Kidney (tissue), 14 donors: Measurements from ENCODE around the gene LIPN. TPM values are rescaled to one million over a fixed set of nuclear protein-coding genes. Genes with fewer than 3 reads are reported as not detected.
A peak's percentile ranks its signal among the peaks of the same experiment; 100 is the strongest.

Experiments used
- DNase-seq, 5 donors: peaks; one replicate each; pipeline ENCODE4 v3.0.0-alpha.2; 2013 to 2020
- FAIRE-seq: peaks from 2 replicates; lab custom pipeline; 2012; peaks lifted over from hg19 to GRCh38; lab: Jason Lieb, UNC
- H3K27ac ChIP-seq, 2 donors: one replicate each; pipeline ENCODE4 v1.7.0; 2013; ENCODE audit warnings: low read depth in 2 of 2, low read length in 2 of 2, inconsistent platforms in 1 of 2
- H3K27me3 ChIP-seq: one replicate; pipeline ENCODE4 v1.7.1; 2013; ENCODE audit warnings: low read length, inconsistent platforms; ENCODE audit not compliant: control insufficient read depth, insufficient read depth
- H3K36me3 ChIP-seq, 3 donors: one replicate each; pipeline versions ENCODE4 v1.7.0 to v1.7.1; 2013; ENCODE audit warnings: low read length in 3 of 3, control low read depth in 1 of 3, inconsistent platforms in 1 of 3; ENCODE audit not compliant: insufficient read depth in 3 of 3, control insufficient read depth in 2 of 3
- H3K4me1 ChIP-seq, 3 donors: one replicate each; pipeline versions ENCODE4 v1.7.0 to v1.7.1; 2013; ENCODE audit warnings: low read length in 3 of 3, inconsistent platforms in 1 of 3, low read depth in 1 of 3; ENCODE audit not compliant: control insufficient read depth in 2 of 3, insufficient read depth in 2 of 3
- H3K4me3 ChIP-seq, 3 donors: one replicate each; pipeline versions ENCODE4 v1.7.0 to v1.8.1; 2013; ENCODE audit warnings: low read length in 3 of 3, control low read depth in 1 of 3, inconsistent platforms in 1 of 3
- H3K9ac ChIP-seq, 3 donors: one replicate each; pipeline versions ENCODE4 v1.7.0 to v1.7.1; 2013; ENCODE audit warnings: low read length in 3 of 3, control low read depth in 1 of 3, inconsistent platforms in 1 of 3
- H3K9me3 ChIP-seq, 3 donors: one replicate each; pipeline versions ENCODE4 v1.7.0 to v1.7.1; 2013; ENCODE audit warnings: low read length in 3 of 3, control low read depth in 1 of 3, inconsistent platforms in 1 of 3; ENCODE audit not compliant: control insufficient read depth in 2 of 3, insufficient read depth in 1 of 3
- CTCF ChIP-seq: IDR thresholded peaks from 3 replicates; pipeline ENCODE4 v1.5.1; 2012; ENCODE audit warnings: mild to moderate bottlenecking, moderate library complexity, borderline replicate concordance; ENCODE audit not compliant: insufficient read depth; ENCODE audit errors: extremely low read depth
- intact Hi-C: fragments of 100-400 bp; cut with DNase I; formaldehyde crosslinking; loops from one replicate; pipeline ENCODE4 v1.11.1; 2022
- polyA plus RNA-seq: library from polyadenylated mRNA; stranded (reverse); fragments of 350-450 nt; fragmentation: Illumina TruSeq; extraction: RNeasy Lipid Tissue Mini Kit (QIAGEN cat#74804); gene quantifications from one replicate; pipeline ENCODE4 v1.2.3, GENCODE V29; 2014; ENCODE audit warnings: low read depth, low replicate concordance; ENCODE audit not compliant: insufficient read depth
- total RNA-seq: library from RNA; stranded (reverse); fragmentation: NEBNext Ultra II Directional; extraction: Animal tissue kit (Norgen Biotek cat#: 25700); gene quantifications from one replicate; pipeline ENCODE4 v1.2.1, GENCODE V29; 2021
- donor health status: control.
- donor health status: control.
- donor health status: control.
- donor health status: control.
- donor health status: control.
- donor health status: DM: yes; HTN: yes; CAD: no.
- donor health status: Normal renal cell carcinoma (clear cell type).

Gene LIPN
- total and polyA plus RNA-seq, 2 donors from 2014 or later = 0.41 TPM; not detected in 1

DNA sequence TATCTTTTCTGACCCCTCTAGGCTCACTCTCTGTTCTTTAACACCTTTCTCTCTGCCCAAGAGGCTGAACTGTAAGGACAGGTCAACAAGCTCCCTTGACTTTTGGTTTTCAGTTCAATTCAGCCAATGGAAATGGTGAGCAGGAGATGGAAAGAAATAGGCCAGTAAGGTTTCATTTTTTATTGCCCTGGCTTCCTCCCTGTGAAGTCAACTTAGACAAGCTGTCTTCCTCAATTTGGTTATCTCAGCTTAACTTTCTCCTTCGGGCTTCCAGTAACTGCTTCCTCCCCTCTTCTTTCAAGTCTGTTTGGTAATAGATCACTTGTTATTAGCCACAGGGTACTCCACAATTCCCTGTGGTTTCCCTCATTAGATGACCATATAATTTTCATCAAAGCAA, 34.0 kb upstream of the LIPN start:
- TF ChIP-seq CTCF = no peak
- no peak for FAIRE-seq
- DNase-seq = no peak
- Histone ChIP-seq H3K36me3 (no peaks in the 10 kb centered on the region), H3K9me3 (no peaks in the 10 kb centered on the region), H3K27ac (no peak overlapping the region), H3K27me3 (no peaks in the 10 kb centered on the region), H3K9ac (no peak overlapping the region), H3K4me1 (no peaks in the 10 kb centered on the region), H3K4me3 (no peak overlapping the region)
- intact Hi-C loops = no loop called here

DNA sequence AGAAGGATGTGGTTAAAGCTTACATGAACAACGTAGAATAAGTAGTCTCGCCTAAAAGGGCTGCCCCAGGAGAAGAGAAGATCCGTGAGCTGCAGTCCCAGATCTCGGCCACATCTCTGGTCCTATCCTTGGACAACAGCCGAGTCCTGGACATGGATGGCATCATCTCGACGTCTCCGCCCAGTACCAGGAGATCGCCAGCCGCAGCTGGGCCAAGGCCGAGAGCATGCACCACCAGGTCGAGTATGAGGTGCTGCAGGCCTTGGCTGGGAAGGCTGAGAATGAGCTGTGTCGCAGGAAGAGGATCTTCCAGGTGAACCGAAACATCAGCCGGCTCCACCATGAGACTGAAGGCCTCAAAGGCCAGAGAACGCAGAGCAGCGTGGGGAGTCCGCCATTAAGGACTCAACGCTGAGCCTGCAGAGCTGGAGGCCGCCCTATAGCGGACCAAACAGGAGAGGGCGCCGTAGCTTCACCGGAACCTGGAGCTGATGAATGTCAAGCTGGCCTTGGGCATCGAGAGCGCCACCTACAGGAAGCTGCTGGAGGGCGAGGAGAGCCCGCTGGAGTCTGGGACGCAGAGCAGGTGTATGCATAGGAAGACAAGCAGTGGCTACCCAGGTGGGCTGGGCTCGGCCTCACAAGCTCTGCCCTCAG, 31.6 kb upstream of the LIPN start:
- intact Hi-C loops = no loop called here
- FAIRE-seq (no peak), DNase-seq (peak in 1 of 5 donors; percentile 52)
- H3K4me3 ChIP-seq = no peak overlapping the region
- no peak overlapping the region for H3K27ac ChIP-seq
- H3K4me1 ChIP-seq = no peaks in the 10 kb centered on the region
- H3K36me3 ChIP-seq = no peaks in the 10 kb centered on the region
- TF ChIP-seq CTCF = no peak
- H3K27me3 ChIP-seq = no peaks in the 10 kb centered on the region
- no peaks in the 10 kb centered on the region for H3K9me3 ChIP-seq
- no peak overlapping the region for H3K9ac ChIP-seq

GRCh38 chr10:88730864-88731263, 29.0 kb upstream of the LIPN start:
- H3K4me1 ChIP-seq = no peaks in the 10 kb centered on the region
- no peaks in the 10 kb centered on the region for H3K9me3 ChIP-seq
- no peaks in the 10 kb centered on the region for H3K36me3 ChIP-seq
- no peak overlapping the region for H3K9ac ChIP-seq
- H3K27me3 ChIP-seq = no peaks in the 10 kb centered on the region
- TF ChIP-seq CTCF = no peak
- no peak for FAIRE-seq
- DNase-seq = no peak
- H3K4me3 ChIP-seq = no peak overlapping the region
- intact Hi-C loops = no loop called here
- H3K27ac ChIP-seq = no peak overlapping the region

DNA sequence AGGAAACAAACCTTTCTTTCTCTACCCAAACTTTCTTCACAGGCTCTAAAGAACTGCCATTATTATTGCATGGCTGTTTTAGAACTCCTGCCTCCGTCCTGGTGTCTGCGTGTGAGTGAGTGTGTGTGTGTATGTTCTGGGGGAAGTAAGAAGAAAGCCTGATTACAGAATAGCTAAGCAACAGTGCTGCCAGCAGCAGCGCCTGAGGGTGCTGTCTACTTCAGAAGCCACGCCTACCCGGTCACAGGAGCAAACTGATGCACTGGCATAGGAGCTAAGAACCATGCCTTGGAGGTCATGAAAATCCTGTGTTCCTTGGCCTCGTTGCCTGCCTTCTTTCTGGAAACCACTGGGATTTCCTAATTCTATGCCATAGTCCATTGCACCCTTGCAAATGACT, 28.5 kb upstream of the LIPN start:
- Histone ChIP-seq H3K27ac (no peak overlapping the region), H3K4me1 (no peaks in the 10 kb centered on the region), H3K4me3 (no peak overlapping the region), H3K9me3 (no peaks in the 10 kb centered on the region), H3K36me3 (no peaks in the 10 kb centered on the region), H3K9ac (no peak overlapping the region), H3K27me3 (no peaks in the 10 kb centered on the region)
- intact Hi-C loops = no loop called here
- FAIRE-seq = no peak
- TF ChIP-seq CTCF = no peak
- DNase-seq = peak in 2 of 5 donors; percentile 15 to 65
